Fibroblast of lung (primary cell): ENCODE results near the gene RBFOX1.

Source experiments
- CTCF ChIP-seq, 2 donors: IDR thresholded peaks in 1 of 2; conservative IDR thresholded peaks in 1 of 2; 1 replicate in 1 of 2; 2 replicates in 1 of 2; pipeline ENCODE4 v1.5.1; 2011 to 2012; ENCODE audit warnings: low read length in 2 of 2, control low read depth in 1 of 2, inconsistent platforms in 1 of 2, low read depth in 1 of 2, mild to moderate bottlenecking in 1 of 2
- EZH2 ChIP-seq: IDR thresholded peaks from 2 replicates; pipeline ENCODE4 v1.5.1; 2012; ENCODE audit warnings: low read length, control low read depth, mild to moderate bottlenecking; ENCODE audit errors: missing control alignments

GRCh38 chr16:7644811-7645210 lies 312.2 kb downstream of the RBFOX1 start:
- no peak for TF ChIP-seq EZH2
- TF ChIP-seq CTCF (conservative IDR thresholded peaks at IDR 0.05 in 1 of 2, IDR thresholded peaks at IDR 0.05 in 1 of 2; ENCODE audit: low read depth in 1 of 2, low read length in 2 of 2): no peak
